ENCODE measurements around the gene AEBP2.

- no peak for TF ChIP-seq POLR2A (IDR thresholded peaks at IDR 0.05; ENCODE audit: low read depth, low read length)
- TF ChIP-seq POLR2AphosphoS5 (IDR thresholded peaks at IDR 0.05; ENCODE audit: low read depth, low read length), result no peak
These were observed 15.9 kb upstream of the AEBP2 start for GRCh38 chr12:19423166-19423930.
